Hepatic stellate cell (primary cell): Measurements from ENCODE around the gene CDR2L.
A peak's percentile ranks its signal among the peaks of the same experiment; 100 is the strongest.
"Not testable (repeated sequence)": the region's sequence is repeated elsewhere in the genome, so short reads cannot be mapped to it uniquely, and the experiment has no call there.

Source experiments
- DNase-seq: peaks from one replicate; pipeline ENCODE4 v3.0.0; 2011; ENCODE audit warnings: low spot score

CDR2L gene

GRCh38 chr17:75011401-75012095 lies 24.1 kb downstream of the CDR2L start:
- DNase-seq, result peak; percentile 83

GRCh38 chr17:75012096-75012345 lies 24.6 kb downstream of the CDR2L start:
- no peak for DNase-seq

- DNase-seq, result peak; percentile 88
Observed at GRCh38 chr17:75012346-75013091, 25.1 kb downstream of the CDR2L start, which contains the start of gene MRPL58. MRPL58 (plus strand) TSS chr17:75012670; CDS start chr17:75012687, 17 bp downstream.

- DNase-seq, result no peak
Observed at GRCh38 chr17:75013092-75013559, 25.7 kb downstream of the CDR2L start.

- DNase-seq, result no peak
Observed at GRCh38 chr17:75019146-75019545, 31.7 kb downstream of the CDR2L start.

- DNase-seq, result no peak
Observed at GRCh38 chr17:75019710-75020109, 32.3 kb downstream of the CDR2L start.

- DNase-seq, result no peak
Observed at GRCh38 chr17:75020331-75021110, 33.1 kb downstream of the CDR2L start.

GRCh38 chr17:75024686-75025397 lies 37.4 kb downstream of the CDR2L start:
- no peak for DNase-seq

GRCh38 chr17:75025398-75025734 lies 37.9 kb downstream of the CDR2L start:
- not testable (repeated sequence) for DNase-seq

- DNase-seq, result not testable (repeated sequence)
Observed at GRCh38 chr17:75026650-75027049, 39.2 kb downstream of the CDR2L start.

- no peak for DNase-seq
Observed at GRCh38 chr17:75030161-75030560, 42.7 kb downstream of the CDR2L start.

- peak; percentile 90 for DNase-seq
Observed at GRCh38 chr17:75031972-75032719, 44.7 kb downstream of the CDR2L start.

- DNase-seq, result no peak
Observed at GRCh38 chr17:75032720-75033280, 45.4 kb downstream of the CDR2L start.

GRCh38 chr17:75033346-75034235 lies 46.2 kb downstream of the CDR2L start:
- DNase-seq, result peak; percentile 80

GRCh38 chr17:75034236-75034908 lies 46.9 kb downstream of the CDR2L start:
- DNase-seq, result peak; percentile 65

GRCh38 chr17:75036643-75037268 lies 49.3 kb downstream of the CDR2L start:
- no peak for DNase-seq

- DNase-seq, result no peak
Observed at GRCh38 chr17:75039238-75039637, 51.8 kb downstream of the CDR2L start.

GRCh38 chr17:75041656-75042280 lies 54.3 kb downstream of the CDR2L start:
- no peak for DNase-seq

- not testable (repeated sequence) for DNase-seq
Observed at GRCh38 chr17:75043789-75044188, 56.4 kb downstream of the CDR2L start.
